Spleen (tissue), 11 donors: ENCODE results near the gene PHACTR1. TPM values are rescaled to one million over a fixed set of nuclear protein-coding genes. Genes with fewer than 3 reads are reported as not detected.

ENCODE experiments used
- DNase-seq: peaks from one replicate; pipeline ENCODE4 v3.0.0-alpha.2; 2020
- H3K27ac ChIP-seq, 8 donors: fragments of 200-600 bp; sonication (generic) in 7 of 8; 1 replicate in 4 of 8; 2 replicates in 4 of 8; pipeline versions ENCODE4 v1.5.0 to v1.8.0; 2016 to 2021; ENCODE audit warnings: inconsistent platforms in 4 of 8, mild to moderate bottlenecking in 4 of 8, moderate library complexity in 1 of 8
- H3K27me3 ChIP-seq, 7 donors: fragments of 200-600 bp; sonication (generic) in 6 of 7; replicated peaks in 1 of 7; 1 replicate in 4 of 7; 2 replicates in 3 of 7; pipeline versions ENCODE4 v1.5.0 to v1.8.0; 2016 to 2021; ENCODE audit warnings: inconsistent platforms in 3 of 7, mild to moderate bottlenecking in 1 of 7
- H3K36me3 ChIP-seq, 6 donors: fragments of 200-600 bp; sonication (generic) in 5 of 6; 1 replicate in 4 of 6; 2 replicates in 2 of 6; pipeline versions ENCODE4 v1.5.0 to v1.8.0; 2016 to 2021; ENCODE audit warnings: inconsistent platforms in 2 of 6
- H3K4me1 ChIP-seq, 6 donors: fragments of 200-600 bp; sonication (generic) in 5 of 6; 1 replicate in 3 of 6; 2 replicates in 3 of 6; pipeline versions ENCODE4 v1.5.0 to v1.8.0; 2016 to 2021; ENCODE audit warnings: inconsistent platforms in 3 of 6
- H3K4me3 ChIP-seq, 8 donors: fragments of 200-600 bp; sonication (generic) in 7 of 8; 1 replicate in 4 of 8; 2 replicates in 4 of 8; pipeline versions ENCODE4 v1.5.0 to v1.8.0; 2016 to 2021; ENCODE audit warnings: inconsistent platforms in 4 of 8, mild to moderate bottlenecking in 4 of 8, moderate library complexity in 2 of 8
- H3K9me3 ChIP-seq, 8 donors: fragments of 200-600 bp; sonication (generic) in 7 of 8; 1 replicate in 4 of 8; 2 replicates in 4 of 8; pipeline versions ENCODE4 v1.5.0 to v1.8.0; 2016 to 2021; ENCODE audit warnings: inconsistent platforms in 4 of 8
- POLR2A ChIP-seq, 3 donors: fragments of 450-650 bp; IDR thresholded peaks; one replicate each; pipeline ENCODE4 v1.5.1; 2017; ENCODE audit warnings: antibody characterized with exemption in 3 of 3, mild to moderate bottlenecking in 1 of 3
- POLR2AphosphoS5 ChIP-seq, 3 donors: sonication (generic); formaldehyde crosslinking; IDR thresholded peaks; one replicate each; pipeline ENCODE4 v1.5.1; 2017; ENCODE audit warnings: antibody characterized with exemption in 3 of 3
- WGBS, 5 donors: extraction: QIAGEN DNeasy Blood & Tissue Kit in 3 of 5; methylation state at CpG; one replicate each; pipeline versions ENCODE4 v1.1.5 to v1.1.7; 2013 to 2018; 5-methylcytosine and 5-hydroxymethylcytosine counted together
- intact Hi-C: fragments of 100-400 bp; cut with DNase I; formaldehyde crosslinking; loops from one replicate; pipeline ENCODE4 v1.15.0; 2023; ENCODE audit warnings: low total_unique reads
- polyA plus RNA-seq, 3 donors: library from polyadenylated mRNA; stranded (reverse); fragments of 200-250 nt; gene quantifications; one replicate each; pipeline ENCODE4 v1.2.1, GENCODE V29; 2013
- total RNA-seq, 7 donors: library from RNA; depleted of rRNA in 3 of 7; stranded (reverse); fragments of >200 nt in 3 of 7; fragmentation: NEBNext Ultra II Directional in 4 of 7; extraction: Animal tissue kit (Norgen Biotek cat#: 25700) in 4 of 7; gene quantifications; one replicate each; pipeline versions ENCODE4 v1.1.0 to v1.2.1, GENCODE V29; 2016 to 2021
- TF ChIP-seq, protein P1 (sequence below), 11 experiments: fragments of 200-600 bp in 7 of 11; fragments of 450-650 bp in 4 of 11; sonication (generic) in 4 of 11; IDR thresholded peaks in 8 of 11; conservative IDR thresholded peaks in 3 of 11; 1 replicate in 7 of 11; 2 replicates in 4 of 11; pipeline versions ENCODE4 v1.4.0 to v1.8.0; 2016 to 2021; ENCODE audit warnings: antibody characterized with exemption in 11 of 11, inconsistent platforms in 4 of 11, mild to moderate bottlenecking in 1 of 11
- donor health status: healthy with polysubstance abuse.
- donor health status: DM: no; HTN: no; CAD: no; lungs with moderate emphysema.
- donor health status: DM: no; HTN: no; CAD: no.
- donor health status: Bipolar disorder and iron deficiency.
- donor health status: healthy.
- donor health status: DM: no; HTN: no; CAD: no.
- donor health status: DM: yes; HTN: yes; CAD: no.

Gene PHACTR1
- total and polyA plus RNA-seq, 10 donors: 8.5 to 45.3 (median 30.8) TPM

DNA sequence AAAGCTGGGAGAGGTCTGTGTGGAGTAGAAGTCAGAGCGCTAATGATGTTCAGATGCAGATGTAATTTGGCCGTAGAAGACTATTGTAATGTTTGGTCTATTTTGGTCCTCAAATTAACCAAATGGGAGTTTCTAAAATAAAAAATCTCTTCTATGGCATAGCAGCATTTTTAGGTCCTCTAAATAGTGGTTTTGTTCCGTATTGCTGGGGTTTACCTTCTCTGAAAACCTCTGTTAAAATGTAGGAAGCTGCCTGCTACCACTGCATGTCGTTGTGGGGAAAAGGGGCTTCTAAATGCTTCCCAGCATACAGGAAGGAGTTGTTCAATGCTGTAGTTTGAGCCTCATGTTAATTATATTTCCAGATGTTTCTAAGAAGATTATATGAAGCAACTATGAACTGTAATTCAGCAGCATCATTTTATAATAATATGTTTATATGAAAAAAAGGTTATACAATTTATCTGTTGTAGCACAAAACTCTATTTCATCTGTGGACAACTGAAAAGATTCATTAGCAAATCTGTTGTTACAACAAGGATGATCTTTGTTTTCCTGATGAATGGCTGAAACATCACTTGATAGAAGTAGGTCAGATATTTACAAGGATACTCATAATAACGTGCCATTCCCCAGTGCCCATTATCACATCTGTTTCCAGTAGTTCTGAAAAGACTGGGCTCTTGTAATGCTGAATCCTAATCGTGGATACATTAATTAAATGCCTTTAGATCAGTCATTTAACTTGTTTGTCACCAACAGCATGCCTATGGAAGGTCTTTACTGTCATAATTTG is 355.2 kb downstream of the PHACTR1 start:
- H3K27me3 ChIP-seq: no peaks in the 10 kb centered on the region
- no peak overlapping the region for H3K27ac ChIP-seq
- H3K4me3 ChIP-seq: no peak overlapping the region
- TF ChIP-seq POLR2A (IDR thresholded peaks at IDR 0.05): no peak
- TF ChIP-seq, protein P1, sequence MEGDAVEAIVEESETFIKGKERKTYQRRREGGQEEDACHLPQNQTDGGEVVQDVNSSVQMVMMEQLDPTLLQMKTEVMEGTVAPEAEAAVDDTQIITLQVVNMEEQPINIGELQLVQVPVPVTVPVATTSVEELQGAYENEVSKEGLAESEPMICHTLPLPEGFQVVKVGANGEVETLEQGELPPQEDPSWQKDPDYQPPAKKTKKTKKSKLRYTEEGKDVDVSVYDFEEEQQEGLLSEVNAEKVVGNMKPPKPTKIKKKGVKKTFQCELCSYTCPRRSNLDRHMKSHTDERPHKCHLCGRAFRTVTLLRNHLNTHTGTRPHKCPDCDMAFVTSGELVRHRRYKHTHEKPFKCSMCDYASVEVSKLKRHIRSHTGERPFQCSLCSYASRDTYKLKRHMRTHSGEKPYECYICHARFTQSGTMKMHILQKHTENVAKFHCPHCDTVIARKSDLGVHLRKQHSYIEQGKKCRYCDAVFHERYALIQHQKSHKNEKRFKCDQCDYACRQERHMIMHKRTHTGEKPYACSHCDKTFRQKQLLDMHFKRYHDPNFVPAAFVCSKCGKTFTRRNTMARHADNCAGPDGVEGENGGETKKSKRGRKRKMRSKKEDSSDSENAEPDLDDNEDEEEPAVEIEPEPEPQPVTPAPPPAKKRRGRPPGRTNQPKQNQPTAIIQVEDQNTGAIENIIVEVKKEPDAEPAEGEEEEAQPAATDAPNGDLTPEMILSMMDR (IDR thresholded peaks at IDR 0.05 in 8 of 11, conservative IDR thresholded peaks at IDR 0.05 in 3 of 11): no peak
- no peak for TF ChIP-seq POLR2AphosphoS5 (IDR thresholded peaks at IDR 0.05)
- intact Hi-C loops: no loop called here
- H3K9me3 ChIP-seq: no peaks in the 10 kb centered on the region
- DNase-seq: no peak
- peaks cover 4 to 42% (median 12%) of the 10 kb centered on the region in 6 donors for H3K4me1 ChIP-seq
- 54 to 61% (median 58%) methylated on average over 6 of the region's 6 CpGs for whole genome bisulfite sequencing, 5 donors
- H3K36me3 ChIP-seq: no peaks in the 10 kb centered on the region

DNA sequence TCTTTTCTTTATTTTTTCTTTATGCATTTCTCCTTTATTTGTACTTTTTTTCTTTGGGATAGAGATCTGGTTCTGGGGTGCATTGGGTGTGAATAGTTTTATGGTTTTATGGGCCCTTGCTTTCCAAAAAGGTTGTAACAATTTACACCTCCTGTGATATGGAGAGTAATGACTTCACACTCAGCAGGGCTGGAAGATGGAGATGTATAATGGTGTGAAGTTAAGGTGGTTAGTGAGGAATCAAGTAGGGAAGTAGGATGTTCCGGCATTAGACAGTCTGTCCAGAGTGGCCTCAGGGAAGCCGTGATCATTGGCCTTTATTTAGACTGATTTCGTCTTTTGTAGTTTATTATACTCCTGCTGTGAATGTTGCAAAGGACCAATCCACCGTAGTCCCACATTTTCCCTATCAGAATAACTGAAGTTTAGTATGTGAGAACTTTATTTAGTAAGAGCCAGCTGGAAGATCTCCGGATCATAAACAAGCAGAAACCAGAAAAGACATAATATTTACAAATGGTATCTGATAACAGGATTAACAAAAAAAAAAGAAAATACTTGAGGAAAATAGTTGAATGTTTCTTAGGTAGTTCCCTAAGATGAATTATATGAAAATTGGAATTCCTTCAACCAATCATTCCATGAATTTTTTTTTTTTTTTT is 356.2 kb downstream of the PHACTR1 start:
- no peak for TF ChIP-seq POLR2A (IDR thresholded peaks at IDR 0.05)
- no peak for TF ChIP-seq POLR2AphosphoS5 (IDR thresholded peaks at IDR 0.05)
- TF ChIP-seq, protein P1 (IDR thresholded peaks at IDR 0.05 in 8 of 11, conservative IDR thresholded peaks at IDR 0.05 in 3 of 11): no peak
- no peaks in the 10 kb centered on the region for H3K36me3 ChIP-seq
- intact Hi-C loops: no loop called here
- no peaks in the 10 kb centered on the region for H3K9me3 ChIP-seq
- no peaks in the 10 kb centered on the region for H3K27me3 ChIP-seq
- no peak overlapping the region for H3K27ac ChIP-seq
- 88 to 96% (median 92%) methylated on average over 5 of the region's 5 CpGs for WGBS, 5 donors
- no peak overlapping the region for H3K4me3 ChIP-seq
- no peak for DNase-seq
- H3K4me1 ChIP-seq: peaks cover 4 to 39% (median 12%) of the 10 kb centered on the region in 6 donors

DNA sequence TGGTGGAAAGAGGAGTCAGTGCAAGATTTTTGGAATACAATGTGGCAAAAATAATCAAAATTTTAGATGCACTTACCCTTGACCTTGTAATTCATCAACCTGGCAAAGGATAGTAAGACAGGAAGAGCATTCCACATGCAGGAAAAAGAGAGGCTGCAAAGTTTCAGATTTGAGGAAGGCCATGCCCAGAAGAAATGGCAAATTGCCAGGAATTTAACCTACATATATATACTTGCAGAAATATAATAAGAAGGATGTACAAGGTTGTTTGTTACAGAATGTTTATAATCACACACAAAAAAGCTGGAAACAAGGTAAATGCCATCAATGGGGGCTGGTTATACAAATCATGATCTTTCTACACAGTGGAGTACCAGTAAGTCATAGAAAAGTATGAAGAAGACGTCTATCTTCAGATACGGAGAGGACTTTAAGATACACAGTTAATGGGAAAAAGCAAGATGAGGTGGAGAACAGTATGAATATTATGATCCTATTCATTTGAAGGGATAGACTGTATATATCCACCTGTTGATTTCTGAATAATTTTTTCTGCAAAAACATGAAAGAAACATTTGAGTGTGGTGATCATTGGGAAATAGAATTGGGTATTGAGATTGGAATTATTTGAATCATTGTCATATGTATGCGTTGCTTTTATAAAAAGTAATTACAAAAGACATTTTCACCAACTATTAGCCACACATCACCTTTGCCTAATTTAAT is 358.0 kb downstream of the PHACTR1 start:
- Histone ChIP-seq H3K9me3 (no peaks in the 10 kb centered on the region), H3K27me3 (no peaks in the 10 kb centered on the region), H3K4me1 (peaks cover 4 to 25% (median 8%) of the 10 kb centered on the region in 6 donors), H3K4me3 (no peak overlapping the region), H3K36me3 (no peaks in the 10 kb centered on the region), H3K27ac (no peak overlapping the region)
- no peak for TF ChIP-seq POLR2AphosphoS5 (IDR thresholded peaks at IDR 0.05)
- TF ChIP-seq, protein P1 (IDR thresholded peaks at IDR 0.05 in 8 of 11, conservative IDR thresholded peaks at IDR 0.05 in 3 of 11): no peak
- TF ChIP-seq POLR2A (IDR thresholded peaks at IDR 0.05): no peak
- 82 to 92% (median 87%) methylated on average over 3 of the region's 3 CpGs for WGBS, 5 donors
- intact Hi-C loops: no loop called here
- DNase-seq: no peak
